ENCODE data around the gene SLC25A44.

The SLC25A44 gene

GRCh38 chr1:156244126-156244525, 50.2 kb downstream of the SLC25A44 start:
- no peak for DNase-seq

- DNase-seq, result no peak
Observed at GRCh38 chr1:156244712-156245111, 50.8 kb downstream of the SLC25A44 start.

- peak; percentile 65 for DNase-seq
Observed at GRCh38 chr1:156245451-156246232, 51.7 kb downstream of the SLC25A44 start.

GRCh38 chr1:156246241-156246780, 52.4 kb downstream of the SLC25A44 start:
- DNase-seq, result peak; percentile 17

- peak; percentile 23 for DNase-seq
Observed at GRCh38 chr1:156246781-156247459, 53.0 kb downstream of the SLC25A44 start.

GRCh38 chr1:156247460-156248322, 53.8 kb downstream of the SLC25A44 start, which contains the start of gene PAQR6:
Gene PAQR6 (minus strand): TSS chr1:156248056. CDS start chr1:156246731, 1,325 bp downstream.
- peak; percentile 49 for DNase-seq

GRCh38 chr1:156248323-156248683, 54.4 kb downstream of the SLC25A44 start:
- no peak for DNase-seq

- no peak for DNase-seq
Observed at GRCh38 chr1:156249593-156249992, 55.7 kb downstream of the SLC25A44 start.

GRCh38 chr1:156251527-156251926, 57.6 kb downstream of the SLC25A44 start:
- DNase-seq, result no peak

GRCh38 chr1:156253634-156254033, 59.7 kb downstream of the SLC25A44 start:
- DNase-seq, result no peak

- DNase-seq, result no peak
Observed at GRCh38 chr1:156257711-156258110, 63.8 kb downstream of the SLC25A44 start.

- DNase-seq, result no peak
Observed at GRCh38 chr1:156258859-156259258, 65.0 kb downstream of the SLC25A44 start.

- no peak for DNase-seq
Observed at GRCh38 chr1:156259805-156260204, 65.9 kb downstream of the SLC25A44 start.

GRCh38 chr1:156260896-156261295, 67.0 kb downstream of the SLC25A44 start:
- DNase-seq, result no peak
